ENCODE data around the gene ZNF474. TPM values are rescaled to one million over a fixed set of nuclear protein-coding genes. Genes with fewer than 3 reads are reported as not detected.

Gene ZNF474
- total and polyA plus RNA-seq, 9 donors = 0.12 to 5.7 (median 0.31) TPM; not detected in 1

DNA sequence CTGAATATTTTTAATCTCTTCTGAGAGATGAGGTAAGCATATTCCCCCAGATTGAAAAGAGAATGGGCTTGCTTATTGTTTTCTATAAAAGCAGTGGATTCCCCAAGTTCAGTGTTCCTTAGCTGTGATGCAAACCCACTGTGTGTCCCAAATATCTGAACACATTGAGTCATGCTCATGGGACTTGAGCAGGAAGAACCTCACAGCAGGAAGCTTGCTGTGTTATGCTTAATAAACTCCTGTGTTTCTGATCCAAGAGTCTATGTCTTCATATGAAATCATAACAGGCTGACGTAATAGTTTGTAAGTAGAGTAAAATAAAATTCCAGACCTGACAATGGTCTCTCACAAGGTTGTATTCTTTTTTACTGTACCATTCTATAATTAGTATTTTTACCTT lies 26.5 kb upstream of the ZNF474 start:
- intact Hi-C loops (cut with DNase I) = no loop called here

DNA sequence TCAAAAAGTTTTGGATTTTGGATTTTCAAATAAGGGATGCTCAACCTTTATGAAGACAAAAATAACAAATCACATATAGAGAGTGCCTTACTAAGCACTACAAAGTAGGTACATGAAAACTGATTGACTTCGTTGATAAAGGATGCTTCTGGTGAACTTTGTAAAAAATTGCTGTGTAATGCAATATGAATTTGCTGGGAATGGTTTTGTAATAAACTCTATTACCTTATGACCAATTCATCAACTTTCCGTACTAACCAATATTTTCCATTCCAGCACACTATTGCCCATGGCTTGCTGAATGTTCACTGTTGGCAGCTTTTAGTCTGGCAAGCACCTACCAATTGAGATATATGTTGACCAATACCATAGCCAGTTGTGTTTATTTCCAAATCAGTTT lies 23.4 kb upstream of the ZNF474 start:
- H3K27me3 ChIP-seq = no peaks in the 10 kb centered on the region
- H3K36me3 ChIP-seq = no peaks in the 10 kb centered on the region
- intact Hi-C loops (cut with DNase I) = loop anchor here in 1 of 4 donors (5.0 kb wide), 1 partner anchor 1474 kb away; no protein-coding TSS in a partner anchor
- TF ChIP-seq POLR2A (IDR thresholded peaks at IDR 0.05) (no peak), EP300 (IDR thresholded peaks at IDR 0.05) (no peak)
- TF ChIP-seq, protein P1, sequence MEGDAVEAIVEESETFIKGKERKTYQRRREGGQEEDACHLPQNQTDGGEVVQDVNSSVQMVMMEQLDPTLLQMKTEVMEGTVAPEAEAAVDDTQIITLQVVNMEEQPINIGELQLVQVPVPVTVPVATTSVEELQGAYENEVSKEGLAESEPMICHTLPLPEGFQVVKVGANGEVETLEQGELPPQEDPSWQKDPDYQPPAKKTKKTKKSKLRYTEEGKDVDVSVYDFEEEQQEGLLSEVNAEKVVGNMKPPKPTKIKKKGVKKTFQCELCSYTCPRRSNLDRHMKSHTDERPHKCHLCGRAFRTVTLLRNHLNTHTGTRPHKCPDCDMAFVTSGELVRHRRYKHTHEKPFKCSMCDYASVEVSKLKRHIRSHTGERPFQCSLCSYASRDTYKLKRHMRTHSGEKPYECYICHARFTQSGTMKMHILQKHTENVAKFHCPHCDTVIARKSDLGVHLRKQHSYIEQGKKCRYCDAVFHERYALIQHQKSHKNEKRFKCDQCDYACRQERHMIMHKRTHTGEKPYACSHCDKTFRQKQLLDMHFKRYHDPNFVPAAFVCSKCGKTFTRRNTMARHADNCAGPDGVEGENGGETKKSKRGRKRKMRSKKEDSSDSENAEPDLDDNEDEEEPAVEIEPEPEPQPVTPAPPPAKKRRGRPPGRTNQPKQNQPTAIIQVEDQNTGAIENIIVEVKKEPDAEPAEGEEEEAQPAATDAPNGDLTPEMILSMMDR (IDR thresholded peaks at IDR 0.05) = no peak
- WGBS, 3 donors = 80 to 86% (median 84%) methylated on average over 2 of the region's 2 CpGs
- H3K4me3 ChIP-seq = no peak overlapping the region
- no peaks in the 10 kb centered on the region for H3K4me1 ChIP-seq (ENCODE audit: insufficient read depth)
- no peak for DNase-seq
- no peak overlapping the region for H3K27ac ChIP-seq
- no peaks in the 10 kb centered on the region for H3K9me3 ChIP-seq

More for the DNA sequence above, 26.5 kb upstream of the ZNF474 start:
- no peak overlapping the region for H3K27ac ChIP-seq
- H3K4me1 ChIP-seq (ENCODE audit: insufficient read depth) = no peaks in the 10 kb centered on the region
- TF ChIP-seq, protein P1 (IDR thresholded peaks at IDR 0.05) = no peak
- TF ChIP-seq EP300 (IDR thresholded peaks at IDR 0.05) (no peak), POLR2A (IDR thresholded peaks at IDR 0.05) (no peak)
- 54 to 64% (median 60%) methylated on average over 1 of the region's 1 CpG for WGBS, 3 donors
- H3K36me3 ChIP-seq = no peaks in the 10 kb centered on the region
- H3K4me3 ChIP-seq = no peak overlapping the region
- no peak for DNase-seq
- no peaks in the 10 kb centered on the region for H3K9me3 ChIP-seq
- no peaks in the 10 kb centered on the region for H3K27me3 ChIP-seq

DNA sequence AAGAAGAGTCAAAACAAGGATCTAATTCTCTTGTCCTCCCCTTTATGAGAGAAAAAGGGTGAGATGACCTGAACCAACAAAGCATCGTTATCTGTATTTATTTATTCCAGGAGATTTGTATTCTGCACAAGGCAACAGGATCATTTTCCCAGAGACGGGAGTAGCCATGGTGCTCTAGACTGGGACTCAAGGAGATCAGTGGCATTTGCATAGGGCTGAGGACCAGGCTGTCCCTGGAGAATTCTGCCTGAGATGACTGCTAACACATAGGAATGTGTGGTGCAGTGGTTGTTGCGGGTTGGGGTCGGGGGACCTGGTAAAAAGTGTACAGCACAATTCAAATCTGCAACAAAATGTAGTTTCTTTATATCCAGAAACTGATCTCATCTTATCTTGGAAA lies 22.3 kb upstream of the ZNF474 start:
- H3K36me3 ChIP-seq = no peaks in the 10 kb centered on the region

DNA sequence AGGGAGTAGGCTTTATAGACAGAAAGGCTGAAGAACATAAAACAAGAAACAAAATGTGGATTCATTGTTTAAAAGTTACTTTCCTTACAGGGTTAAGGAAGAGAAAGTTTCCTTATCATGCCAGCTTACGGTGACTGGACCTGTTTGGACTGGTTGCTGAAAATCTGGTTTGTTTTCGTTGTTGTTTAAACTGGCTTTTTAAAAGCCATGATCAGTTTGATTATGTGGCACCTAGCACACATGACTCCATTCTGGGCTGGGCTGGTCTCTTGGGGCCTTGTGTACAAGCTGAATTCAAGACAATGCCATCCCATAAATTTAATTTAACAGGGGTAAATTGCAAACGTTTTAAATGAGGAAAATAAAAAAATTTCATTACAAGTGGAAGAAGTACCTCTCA lies 18.4 kb upstream of the ZNF474 start:
- Histone ChIP-seq H3K4me1 (ENCODE audit: insufficient read depth) (no peaks in the 10 kb centered on the region), H3K4me3 (no peak overlapping the region), H3K27me3 (no peaks in the 10 kb centered on the region), H3K9me3 (no peaks in the 10 kb centered on the region), H3K36me3 (no peaks in the 10 kb centered on the region), H3K27ac (no peak overlapping the region)
- no peak for DNase-seq
- intact Hi-C loops (cut with DNase I) = no loop called here
- WGBS, 3 donors = 31 to 41% (median 33%) methylated on average over 3 of the region's 3 CpGs
- TF ChIP-seq EP300 (IDR thresholded peaks at IDR 0.05) (no peak), POLR2A (IDR thresholded peaks at IDR 0.05) (no peak)
- TF ChIP-seq, protein P1 (IDR thresholded peaks at IDR 0.05) = no peak

More for the DNA sequence above, 22.3 kb upstream of the ZNF474 start:
- TF ChIP-seq EP300 (IDR thresholded peaks at IDR 0.05) = no peak
- TF ChIP-seq, protein P1 (IDR thresholded peaks at IDR 0.05) = no peak
- TF ChIP-seq POLR2A (IDR thresholded peaks at IDR 0.05) = no peak
- 71 to 76% (median 75%) methylated on average over 4 of the region's 4 CpGs for WGBS, 3 donors
- Histone ChIP-seq H3K9me3 (no peaks in the 10 kb centered on the region), H3K27me3 (no peaks in the 10 kb centered on the region), H3K27ac (no peak overlapping the region), H3K4me3 (no peak overlapping the region), H3K4me1 (ENCODE audit: insufficient read depth) (no peaks in the 10 kb centered on the region)
- DNase-seq = no peak
- intact Hi-C loops (cut with DNase I) = loop anchor here in 1 of 4 donors (5.0 kb wide), 1 partner anchor 1475 kb away; no protein-coding TSS in a partner anchor

All from ovary (tissue), 9 donors.